Activated naive CD8-positive, alpha-beta T cell treated with anti-CD3 and anti-CD28 coated beads, Interleukin-2, amount 50 U/mL, for 16 hours (primary cell): Measurements from ENCODE around the gene NPIPA2.
"Not testable (repeated sequence)": the region's sequence is repeated elsewhere in the genome, so short reads cannot be mapped to it uniquely, and the experiment has no call there.

ENCODE experiments used
- DNase-seq: peaks from one replicate; pipeline ENCODE4 v3.0.0-alpha.2; 2020; ENCODE audit warnings: low read depth, low spot score

The NPIPA2 gene

DNA sequence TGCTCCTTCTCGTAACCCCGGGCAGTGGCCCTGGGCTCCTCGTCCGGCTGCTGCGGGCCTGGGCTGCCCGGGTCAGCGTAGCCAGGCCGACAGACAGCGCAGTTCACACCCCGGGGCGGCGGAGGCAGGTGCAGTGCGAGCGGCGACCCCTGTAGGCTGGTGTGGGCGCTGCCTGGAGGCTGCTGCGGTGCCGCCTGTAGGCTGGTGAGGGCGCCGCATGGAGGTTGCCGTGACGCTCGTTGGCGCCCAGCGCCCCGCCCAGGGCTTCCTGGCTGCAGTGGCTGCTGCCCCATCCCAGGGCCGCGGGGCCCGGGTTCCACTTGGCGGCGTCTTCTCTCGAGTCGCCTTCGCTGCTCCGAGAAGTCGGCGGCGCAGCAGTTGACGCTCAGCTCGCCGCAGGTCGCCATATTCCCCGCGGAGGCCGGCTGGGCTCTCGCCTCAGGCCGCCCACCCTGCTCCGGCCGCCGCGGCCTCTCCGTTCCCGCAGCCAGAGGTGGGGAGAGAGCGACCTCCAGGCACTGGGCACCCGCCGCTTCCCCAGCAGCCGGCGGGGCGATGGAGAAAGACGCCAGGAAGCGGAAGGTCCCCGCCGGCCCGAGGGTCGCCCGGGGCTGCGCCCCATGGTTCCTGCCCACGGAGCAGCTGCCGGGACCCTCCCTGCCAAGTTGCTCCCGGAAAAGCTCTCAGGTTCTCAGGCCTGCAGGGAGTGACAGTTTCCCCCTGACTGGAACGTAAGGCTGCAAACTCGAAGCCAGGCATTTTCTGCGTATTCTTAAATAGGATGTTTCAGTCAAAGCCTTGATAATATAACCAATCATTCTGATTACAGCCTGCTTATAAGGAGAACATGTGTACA lies at the start of gene NPIPA2:
Gene NPIPA2 (plus strand): TSS at position 261 of the 856 bp plus-strand sequence. CDS start 5,533 bp downstream, outside the sequence.
- DNase-seq: not testable (repeated sequence)

DNA sequence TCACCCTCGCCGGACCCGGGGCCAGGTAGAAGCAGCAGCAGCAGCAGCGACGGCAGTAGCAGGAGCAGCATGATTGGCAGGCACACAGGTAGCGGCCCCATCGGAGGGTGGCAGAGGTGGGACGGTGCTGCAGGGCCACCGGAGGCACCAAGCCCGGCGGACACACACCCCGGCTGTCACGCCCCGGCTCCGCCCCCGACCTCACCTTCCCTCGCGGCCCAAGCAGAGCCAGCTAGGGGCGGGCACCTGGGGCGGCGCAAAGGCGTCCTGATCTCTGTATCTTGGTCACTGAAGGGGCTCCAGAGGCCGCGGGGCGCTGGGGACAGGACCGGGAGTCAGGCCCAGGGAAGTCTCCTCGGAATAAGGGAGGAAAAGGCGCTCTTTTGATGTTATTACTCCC lies 48.2 kb upstream of the NPIPA2 start, which contains the start of gene PLA2G10:
Gene PLA2G10 (minus strand): TSS at position 180 of the 400 bp plus-strand sequence. CDS start 79 bp downstream, at position 101.
- not testable (repeated sequence) for DNase-seq

DNA sequence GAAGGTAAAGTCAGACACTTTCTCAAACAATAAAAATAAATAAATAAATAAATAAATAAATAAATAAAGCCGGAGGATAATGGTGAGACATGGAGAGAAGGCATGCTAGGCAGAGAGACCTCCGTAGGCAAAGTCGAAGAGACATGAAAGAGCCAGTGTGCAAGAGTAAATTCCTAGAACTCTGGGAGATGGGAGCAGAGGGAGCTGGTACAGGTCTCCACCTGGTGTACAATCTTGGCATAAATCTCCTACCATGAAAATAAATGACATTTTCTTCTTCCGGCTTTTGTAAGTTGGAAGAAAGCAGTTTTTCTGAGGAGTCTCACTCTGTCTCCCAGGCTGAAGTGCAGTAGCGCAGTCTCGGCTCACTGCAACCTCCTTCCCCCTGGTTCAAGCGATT lies 40.5 kb upstream of the NPIPA2 start:
- not testable (repeated sequence) for DNase-seq

DNA sequence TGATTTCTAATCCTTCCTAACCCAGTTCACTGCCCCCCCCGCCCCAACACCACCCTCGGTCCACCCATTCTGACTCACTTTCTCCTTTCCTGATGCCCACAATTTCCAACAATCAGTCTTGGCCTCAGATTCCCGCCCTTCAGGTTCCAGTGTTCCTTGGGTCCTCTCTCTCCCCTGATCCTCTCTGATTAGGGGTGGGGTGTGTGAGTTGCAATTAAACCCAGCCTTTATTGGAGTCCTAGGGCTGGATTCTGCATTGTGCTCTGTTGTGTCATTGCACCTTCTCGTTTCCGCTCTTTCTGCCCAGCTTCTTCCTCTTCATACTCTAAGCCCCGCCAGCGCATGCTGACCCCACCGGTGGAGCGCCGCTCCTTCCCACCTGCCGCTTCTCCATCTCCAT lies 39.7 kb upstream of the NPIPA2 start:
- not testable (repeated sequence) for DNase-seq

DNA sequence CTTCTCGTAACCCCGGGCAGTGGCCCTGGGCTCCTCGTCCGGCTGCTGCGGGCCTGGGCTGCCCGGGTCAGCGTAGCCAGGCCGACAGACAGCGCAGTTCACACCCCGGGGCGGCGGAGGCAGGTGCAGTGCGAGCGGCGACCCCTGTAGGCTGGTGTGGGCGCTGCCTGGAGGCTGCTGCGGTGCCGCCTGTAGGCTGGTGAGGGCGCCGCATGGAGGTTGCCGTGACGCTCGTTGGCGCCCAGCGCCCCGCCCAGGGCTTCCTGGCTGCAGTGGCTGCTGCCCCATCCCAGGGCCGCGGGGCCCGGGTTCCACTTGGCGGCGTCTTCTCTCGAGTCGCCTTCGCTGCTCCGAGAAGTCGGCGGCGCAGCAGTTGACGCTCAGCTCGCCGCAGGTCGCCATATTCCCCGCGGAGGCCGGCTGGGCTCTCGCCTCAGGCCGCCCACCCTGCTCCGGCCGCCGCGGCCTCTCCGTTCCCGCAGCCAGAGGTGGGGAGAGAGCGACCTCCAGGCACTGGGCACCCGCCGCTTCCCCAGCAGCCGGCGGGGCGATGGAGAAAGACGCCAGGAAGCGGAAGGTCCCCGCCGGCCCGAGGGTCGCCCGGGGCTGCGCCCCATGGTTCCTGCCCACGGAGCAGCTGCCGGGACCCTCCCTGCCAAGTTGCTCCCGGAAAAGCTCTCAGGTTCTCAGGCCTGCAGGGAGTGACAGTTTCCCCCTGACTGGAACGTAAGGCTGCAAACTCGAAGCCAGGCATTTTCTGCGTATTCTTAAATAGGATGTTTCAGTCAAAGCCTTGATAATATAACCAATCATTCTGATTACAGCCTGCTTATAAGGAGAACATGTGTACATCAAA lies 38.9 kb upstream of the NPIPA2 start, which contains the start of gene NPIPA3:
Gene NPIPA3 (plus strand): TSS at position 256 of the 856 bp plus-strand sequence. CDS start 5,533 bp downstream, outside the sequence.
- not testable (repeated sequence) for DNase-seq

DNA sequence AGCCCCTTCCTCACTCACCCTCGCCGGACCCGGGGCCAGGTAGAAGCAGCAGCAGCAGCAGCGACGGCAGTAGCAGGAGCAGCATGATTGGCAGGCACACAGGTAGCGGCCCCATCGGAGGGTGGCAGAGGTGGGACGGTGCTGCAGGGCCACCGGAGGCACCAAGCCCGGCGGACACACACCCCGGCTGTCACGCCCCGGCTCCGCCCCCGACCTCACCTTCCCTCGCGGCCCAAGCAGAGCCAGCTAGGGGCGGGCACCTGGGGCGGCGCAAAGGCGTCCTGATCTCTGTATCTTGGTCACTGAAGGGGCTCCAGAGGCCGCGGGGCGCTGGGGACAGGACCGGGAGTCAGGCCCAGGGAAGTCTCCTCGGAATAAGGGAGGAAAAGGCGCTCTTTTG lies 9.1 kb upstream of the NPIPA2 start:
- not testable (repeated sequence) for DNase-seq

DNA sequence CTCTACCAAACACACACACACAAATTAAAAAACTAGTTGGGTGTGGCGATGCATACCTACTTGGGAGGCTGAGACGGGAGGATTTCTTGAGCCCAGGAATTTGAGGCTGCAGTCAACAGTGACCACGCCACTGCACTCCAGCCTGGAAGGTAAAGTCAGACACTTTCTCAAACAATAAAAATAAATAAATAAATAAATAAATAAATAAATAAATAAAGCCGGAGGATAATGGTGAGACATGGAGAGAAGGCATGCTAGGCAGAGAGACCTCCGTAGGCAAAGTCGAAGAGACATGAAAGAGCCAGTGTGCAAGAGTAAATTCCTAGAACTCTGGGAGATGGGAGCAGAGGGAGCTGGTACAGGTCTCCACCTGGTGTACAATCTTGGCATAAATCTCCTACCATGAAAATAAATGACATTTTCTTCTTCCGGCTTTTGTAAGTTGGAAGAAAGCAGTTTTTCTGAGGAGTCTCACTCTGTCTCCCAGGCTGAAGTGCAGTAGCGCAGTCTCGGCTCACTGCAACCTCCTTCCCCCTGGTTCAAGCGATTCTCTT lies 1.4 kb upstream of the NPIPA2 start:
- DNase-seq: not testable (repeated sequence)

DNA sequence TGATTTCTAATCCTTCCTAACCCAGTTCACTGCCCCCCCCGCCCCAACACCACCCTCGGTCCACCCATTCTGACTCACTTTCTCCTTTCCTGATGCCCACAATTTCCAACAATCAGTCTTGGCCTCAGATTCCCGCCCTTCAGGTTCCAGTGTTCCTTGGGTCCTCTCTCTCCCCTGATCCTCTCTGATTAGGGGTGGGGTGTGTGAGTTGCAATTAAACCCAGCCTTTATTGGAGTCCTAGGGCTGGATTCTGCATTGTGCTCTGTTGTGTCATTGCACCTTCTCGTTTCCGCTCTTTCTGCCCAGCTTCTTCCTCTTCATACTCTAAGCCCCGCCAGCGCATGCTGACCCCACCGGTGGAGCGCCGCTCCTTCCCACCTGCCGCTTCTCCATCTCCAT lies 539 bp upstream of the NPIPA2 start:
- DNase-seq: not testable (repeated sequence)

DNA sequence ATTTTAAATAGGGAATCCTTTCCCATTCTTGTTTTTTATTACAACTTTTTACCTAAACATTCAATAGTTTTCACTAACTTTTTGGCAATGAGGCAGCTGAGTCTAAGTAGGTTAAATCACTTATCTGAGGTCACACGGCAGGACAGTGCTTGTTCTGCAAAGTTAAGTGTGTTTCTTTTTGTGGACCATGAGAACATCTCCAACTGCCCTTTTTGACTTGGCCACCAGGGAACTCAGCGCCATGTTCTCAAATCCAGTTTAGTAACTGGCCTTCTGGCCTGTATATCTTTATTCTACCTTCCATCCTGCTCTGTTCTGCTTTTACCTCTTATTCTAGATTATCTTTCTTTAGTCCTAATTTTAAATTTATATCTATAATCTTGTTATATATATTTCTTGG lies 31.3 kb downstream of the NPIPA2 start:
- DNase-seq: not testable (repeated sequence)

DNA sequence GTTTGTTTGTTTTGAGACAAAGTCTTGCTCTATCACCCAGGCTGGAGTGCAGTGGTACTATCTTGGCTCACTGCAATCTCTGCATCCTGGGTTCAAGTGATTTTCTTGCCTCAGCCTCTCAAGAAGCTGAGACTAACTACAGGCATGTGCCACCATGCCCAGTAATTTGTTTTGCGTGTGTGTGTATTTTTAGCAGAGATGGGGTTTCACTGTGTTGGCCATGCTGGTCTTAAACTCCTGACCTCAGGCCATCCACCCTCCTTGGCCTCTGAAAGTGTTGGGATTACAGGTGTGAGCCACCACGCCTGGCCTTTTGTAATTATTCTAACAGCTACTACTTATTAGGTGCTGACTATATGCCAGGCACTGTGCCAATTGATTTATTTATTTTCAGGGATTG lies 33.3 kb downstream of the NPIPA2 start:
- DNase-seq: not testable (repeated sequence)

DNA sequence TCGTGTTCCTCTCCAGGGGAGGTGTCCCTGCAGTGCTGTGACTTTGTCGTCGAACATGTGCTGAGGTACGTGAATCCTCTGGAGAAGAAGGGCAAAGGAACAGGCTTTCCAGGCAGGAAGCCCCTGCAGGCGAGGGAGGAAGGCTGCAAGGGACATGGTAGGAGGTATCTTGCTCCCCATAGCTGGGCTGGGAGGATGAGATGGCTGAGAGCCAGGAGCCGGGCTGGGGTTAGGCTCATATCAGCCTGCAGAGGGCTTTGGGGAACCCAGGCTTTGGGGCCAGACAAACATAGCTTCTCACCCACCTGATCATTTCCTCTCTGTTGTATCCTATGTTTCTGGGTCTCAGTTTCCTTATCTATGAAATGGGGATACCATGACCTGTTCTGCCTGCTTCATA lies 34.4 kb downstream of the NPIPA2 start:
- not testable (repeated sequence) for DNase-seq

DNA sequence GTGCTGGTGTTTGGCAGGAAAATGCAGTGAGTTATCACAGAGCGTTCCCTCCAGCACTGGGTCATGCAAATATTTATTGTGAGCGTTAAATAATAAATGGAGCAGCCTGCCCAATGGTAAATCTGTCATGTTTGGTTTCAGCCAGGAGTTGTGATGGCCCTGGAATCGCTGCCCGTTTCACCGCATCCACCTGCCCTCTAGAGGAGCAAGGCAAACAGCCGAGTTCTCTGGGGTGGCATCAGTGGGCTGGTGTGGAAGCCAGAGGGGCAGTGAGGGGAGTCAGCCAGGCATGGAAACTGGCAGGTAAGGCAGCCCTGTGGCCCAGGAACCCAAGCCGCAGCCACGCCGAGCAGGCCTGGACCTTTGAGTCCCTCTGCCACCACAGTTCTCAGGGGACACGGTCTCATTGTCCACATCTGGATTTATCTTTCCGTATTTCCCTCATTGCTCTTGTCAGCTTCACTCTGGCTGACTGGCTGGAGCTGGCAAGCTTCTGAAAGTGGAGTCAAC lies 37.1 kb downstream of the NPIPA2 start:
- DNase-seq: not testable (repeated sequence)

DNA sequence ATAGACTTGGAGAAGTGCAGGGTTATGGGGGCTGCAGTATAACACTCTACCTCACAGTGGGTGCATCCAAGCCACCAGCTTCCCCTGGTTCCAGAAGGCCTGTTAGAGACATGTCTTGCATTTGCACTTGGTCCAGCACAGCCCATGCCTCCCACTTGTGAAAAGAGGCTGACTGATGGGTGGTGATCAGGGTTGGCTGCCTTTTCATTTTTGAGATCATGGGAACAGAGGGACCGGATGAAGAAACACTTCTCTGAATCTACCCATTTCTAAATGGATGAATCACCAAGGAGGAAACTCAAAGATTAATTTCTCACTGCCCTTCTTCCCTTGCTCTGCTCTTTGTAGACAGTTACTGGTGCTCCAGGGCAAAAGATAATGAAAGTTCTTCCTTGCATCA lies 43.8 kb downstream of the NPIPA2 start:
- DNase-seq: not testable (repeated sequence)

DNA sequence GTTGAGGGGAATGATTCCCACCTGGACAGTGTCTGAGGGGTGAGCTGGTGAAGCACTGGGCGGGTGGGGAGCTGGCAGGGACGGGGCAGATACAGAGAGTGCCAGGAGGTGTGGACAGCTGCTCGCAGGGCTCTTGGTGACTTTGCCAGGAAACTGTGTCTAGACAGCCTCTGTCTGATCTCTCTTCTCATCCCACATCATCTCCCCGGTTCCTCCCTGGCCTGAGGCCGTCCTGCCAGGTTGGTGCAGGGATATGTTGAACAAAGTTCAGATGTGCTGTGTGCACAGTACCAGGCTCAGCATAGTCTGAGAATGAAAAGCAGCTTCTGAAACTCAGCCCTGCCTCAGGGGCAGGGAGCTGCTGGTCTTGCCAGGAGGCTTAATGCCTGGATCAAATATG lies 47.2 kb downstream of the NPIPA2 start:
- DNase-seq: not testable (repeated sequence)

DNA sequence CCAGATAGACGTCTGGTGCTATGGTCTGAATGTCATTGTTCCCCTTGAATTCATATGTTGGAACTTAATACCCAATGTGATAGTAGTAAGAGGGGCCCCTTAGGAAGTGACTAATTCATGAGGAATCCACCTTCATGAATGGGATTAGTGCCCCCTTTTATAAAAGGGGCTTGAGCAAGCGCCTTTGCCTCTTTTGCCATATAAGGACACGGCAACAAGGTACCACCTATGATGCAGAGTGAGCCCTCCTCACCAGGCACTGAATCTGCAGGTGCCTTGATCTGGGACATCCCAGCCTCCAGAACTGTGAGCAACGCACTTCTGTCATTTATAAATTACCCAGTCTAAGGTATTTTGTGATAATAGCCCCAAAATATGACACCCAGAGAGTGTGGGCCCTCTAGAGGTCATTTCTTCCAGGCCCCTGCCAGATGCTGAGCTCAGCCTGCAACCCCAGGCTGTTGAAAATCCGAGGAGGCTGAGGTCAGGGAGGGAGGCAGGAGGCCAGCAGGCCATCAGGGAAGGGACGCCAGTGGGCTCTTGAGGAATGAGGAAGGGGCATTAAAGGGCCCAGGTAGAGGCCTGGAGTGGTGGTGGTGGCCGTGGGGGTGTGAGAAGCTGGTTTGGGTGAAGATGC lies 48.1 kb downstream of the NPIPA2 start:
- not testable (repeated sequence) for DNase-seq

DNA sequence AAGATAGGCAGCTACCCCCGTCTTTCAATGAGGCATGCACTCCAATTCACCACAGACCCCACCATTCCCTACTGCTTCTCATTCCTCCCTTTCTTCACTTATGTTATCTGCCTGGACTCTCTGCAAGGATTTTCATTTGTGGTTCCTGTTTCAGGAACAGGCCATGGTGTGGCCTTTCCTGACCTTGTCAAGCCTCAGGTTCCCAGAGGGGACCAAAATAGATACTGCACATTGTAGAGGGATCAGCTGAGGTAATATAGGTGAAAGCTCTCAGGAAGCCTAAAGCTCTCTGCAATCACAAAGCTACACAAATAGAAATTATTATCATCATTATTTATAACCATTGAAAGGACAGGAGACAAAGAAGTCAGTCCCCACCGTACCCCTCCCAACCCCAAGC lies 50.6 kb downstream of the NPIPA2 start:
- not testable (repeated sequence) for DNase-seq

DNA sequence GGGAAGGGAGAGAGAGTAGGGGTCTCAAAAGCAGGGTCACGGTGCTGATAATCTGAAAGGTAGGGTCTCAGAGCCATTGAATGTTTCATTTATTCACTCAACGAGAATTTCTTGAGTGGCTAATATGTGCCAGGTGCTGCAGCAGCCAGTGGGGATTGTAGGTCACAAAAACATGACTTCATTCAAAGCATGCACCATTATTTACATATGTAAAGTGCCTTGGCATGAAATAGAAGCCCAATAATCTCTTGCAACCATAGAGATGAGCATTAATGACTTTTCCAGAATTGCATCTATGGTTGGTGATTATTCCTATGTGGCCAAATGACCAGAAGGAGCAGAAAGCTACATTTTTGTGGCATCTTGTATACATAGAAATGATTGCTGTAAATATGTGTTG lies 55.2 kb downstream of the NPIPA2 start:
- not testable (repeated sequence) for DNase-seq

DNA sequence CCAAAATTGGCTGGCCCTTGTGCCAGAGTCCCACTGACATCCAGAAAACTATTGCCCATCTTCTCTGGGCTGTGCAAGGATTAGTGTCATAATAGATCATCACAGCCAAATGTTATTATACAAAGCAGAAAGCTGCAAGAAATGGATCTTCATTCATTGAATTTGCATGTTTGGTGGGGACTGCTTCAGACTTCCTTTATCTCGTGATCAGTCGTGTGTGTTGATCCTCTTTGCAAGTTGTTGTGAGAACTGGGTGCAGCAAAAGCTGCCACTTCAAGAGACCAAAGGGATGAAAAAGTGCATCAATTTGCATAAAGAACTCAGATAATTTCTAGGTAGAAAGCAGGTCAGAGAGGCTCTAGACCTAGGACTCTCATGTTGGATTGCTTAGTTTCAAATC lies 61.2 kb downstream of the NPIPA2 start:
- not testable (repeated sequence) for DNase-seq

DNA sequence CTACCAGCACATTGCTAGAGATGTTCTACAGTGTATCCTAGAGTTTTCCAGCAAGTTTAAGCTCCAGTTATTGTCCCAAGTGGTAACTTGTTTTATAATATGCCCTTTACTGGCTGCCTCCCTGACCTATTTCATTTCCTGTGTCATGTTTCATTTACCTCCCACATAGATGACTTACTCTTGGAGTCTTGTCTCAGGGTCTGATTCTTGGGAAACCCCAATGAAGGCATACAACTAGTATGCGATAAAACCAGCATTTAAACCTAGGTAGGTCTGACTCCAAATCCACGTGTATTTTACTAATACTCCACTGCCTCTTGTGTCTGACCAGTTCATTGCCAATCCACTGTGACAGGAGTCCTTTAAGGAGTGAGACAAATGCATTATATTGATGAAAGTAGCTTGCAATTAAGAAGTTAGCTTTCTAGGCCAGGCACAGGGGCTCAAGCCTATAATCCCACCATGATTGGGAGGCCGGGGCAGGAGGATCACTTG lies 64.9 kb downstream of the NPIPA2 start:
- not testable (repeated sequence) for DNase-seq

DNA sequence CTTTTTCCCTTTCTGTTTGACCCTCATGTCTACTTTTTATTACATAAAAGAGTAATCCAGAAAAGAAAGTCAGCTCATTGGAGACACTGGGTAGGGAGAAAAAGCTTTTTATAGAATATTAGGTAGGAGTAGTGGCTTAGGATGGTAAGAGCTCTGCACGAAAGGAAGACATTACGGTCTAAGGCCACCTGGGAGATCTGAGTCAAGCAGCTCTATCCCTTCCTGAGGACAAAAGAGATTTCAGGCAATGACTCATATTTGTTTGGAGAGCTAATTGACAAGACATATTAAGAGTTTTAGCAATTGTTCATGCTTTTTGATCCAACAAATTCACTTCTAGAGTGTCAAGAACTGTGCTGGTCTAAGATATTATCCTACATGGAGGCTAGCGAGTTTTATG lies 71.6 kb downstream of the NPIPA2 start:
- not testable (repeated sequence) for DNase-seq
